PFSK-1 (cell line): ENCODE data around the gene AP2A2.

Experiments used
- FOXP2 ChIP-seq: optimal IDR thresholded peaks from 2 replicates; pipeline ENCODE3; 2011; ENCODE audit warnings: borderline replicate concordance, control low read depth, inconsistent platforms; ENCODE audit not compliant: insufficient read depth; ENCODE audit errors: extremely low read length, extremely low read depth
- POLR2AphosphoS5 ChIP-seq: IDR thresholded peaks from 2 replicates; pipeline ENCODE4 v1.6.1; 2012; ENCODE audit warnings: low read depth, mild to moderate bottlenecking, control low read depth, low read length, moderate library complexity
- SIN3A ChIP-seq: IDR thresholded peaks from 2 replicates; pipeline ENCODE4 v1.6.1; 2012; ENCODE audit warnings: mild to moderate bottlenecking, low read length, moderate library complexity, borderline replicate concordance; ENCODE audit not compliant: insufficient read depth
- TAF1 ChIP-seq: IDR thresholded peaks from 2 replicates; pipeline ENCODE4 v1.6.1; 2012; ENCODE audit warnings: low read length, control low read depth, borderline replicate concordance; ENCODE audit not compliant: insufficient read depth
- TF ChIP-seq, protein P1 (sequence below), 2 experiments: IDR thresholded peaks; 2 replicates each; pipeline versions ENCODE4 v1.6.1 to v1.8.0; 2011 to 2012; ENCODE audit warnings: low read depth in 2 of 2, low read length in 2 of 2, control low read depth in 1 of 2, inconsistent platforms in 1 of 2, mild to moderate bottlenecking in 1 of 2, moderate library complexity in 1 of 2; ENCODE audit not compliant: insufficient read depth in 1 of 2

AP2A2 gene

DNA sequence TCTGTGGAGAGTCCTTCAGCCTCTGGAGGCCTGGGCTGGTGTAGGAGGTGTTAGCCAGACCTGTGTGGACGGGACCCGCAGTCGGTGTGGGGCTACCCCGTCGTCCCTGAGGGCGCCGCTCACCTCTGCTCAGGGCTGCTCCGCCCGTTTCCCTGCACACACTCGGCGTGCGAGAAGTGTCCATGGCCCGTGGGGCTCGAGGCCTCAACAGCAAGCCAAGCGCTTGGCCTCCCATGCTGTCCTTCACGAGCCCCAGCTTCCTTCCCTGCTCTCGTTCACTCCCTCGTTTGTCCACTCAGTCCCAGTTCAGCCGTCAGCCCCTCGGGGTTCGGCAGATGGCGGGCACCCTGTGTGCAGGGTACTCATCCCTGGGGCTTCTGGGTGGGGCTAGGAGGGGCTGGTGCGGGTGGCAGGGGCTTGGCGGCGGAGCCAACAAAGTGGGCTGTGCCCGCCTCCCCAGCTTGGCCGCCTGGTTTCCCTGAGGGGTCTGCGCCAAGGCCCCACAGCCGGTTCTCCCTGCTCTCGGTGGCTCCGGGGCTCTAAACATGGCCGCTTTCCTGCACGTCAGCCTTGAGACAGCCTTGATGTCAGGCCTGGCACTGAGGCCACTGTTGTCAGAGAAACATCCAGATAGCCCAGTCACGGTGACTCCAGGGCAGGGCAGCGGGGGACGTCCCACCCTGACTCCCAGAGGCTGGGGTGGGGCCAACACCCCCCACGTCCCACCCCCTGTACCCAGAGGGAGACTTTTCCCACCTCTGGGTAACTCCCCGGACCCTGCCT lies 107.5 kb downstream of the AP2A2 start:
- TF ChIP-seq, protein P1, sequence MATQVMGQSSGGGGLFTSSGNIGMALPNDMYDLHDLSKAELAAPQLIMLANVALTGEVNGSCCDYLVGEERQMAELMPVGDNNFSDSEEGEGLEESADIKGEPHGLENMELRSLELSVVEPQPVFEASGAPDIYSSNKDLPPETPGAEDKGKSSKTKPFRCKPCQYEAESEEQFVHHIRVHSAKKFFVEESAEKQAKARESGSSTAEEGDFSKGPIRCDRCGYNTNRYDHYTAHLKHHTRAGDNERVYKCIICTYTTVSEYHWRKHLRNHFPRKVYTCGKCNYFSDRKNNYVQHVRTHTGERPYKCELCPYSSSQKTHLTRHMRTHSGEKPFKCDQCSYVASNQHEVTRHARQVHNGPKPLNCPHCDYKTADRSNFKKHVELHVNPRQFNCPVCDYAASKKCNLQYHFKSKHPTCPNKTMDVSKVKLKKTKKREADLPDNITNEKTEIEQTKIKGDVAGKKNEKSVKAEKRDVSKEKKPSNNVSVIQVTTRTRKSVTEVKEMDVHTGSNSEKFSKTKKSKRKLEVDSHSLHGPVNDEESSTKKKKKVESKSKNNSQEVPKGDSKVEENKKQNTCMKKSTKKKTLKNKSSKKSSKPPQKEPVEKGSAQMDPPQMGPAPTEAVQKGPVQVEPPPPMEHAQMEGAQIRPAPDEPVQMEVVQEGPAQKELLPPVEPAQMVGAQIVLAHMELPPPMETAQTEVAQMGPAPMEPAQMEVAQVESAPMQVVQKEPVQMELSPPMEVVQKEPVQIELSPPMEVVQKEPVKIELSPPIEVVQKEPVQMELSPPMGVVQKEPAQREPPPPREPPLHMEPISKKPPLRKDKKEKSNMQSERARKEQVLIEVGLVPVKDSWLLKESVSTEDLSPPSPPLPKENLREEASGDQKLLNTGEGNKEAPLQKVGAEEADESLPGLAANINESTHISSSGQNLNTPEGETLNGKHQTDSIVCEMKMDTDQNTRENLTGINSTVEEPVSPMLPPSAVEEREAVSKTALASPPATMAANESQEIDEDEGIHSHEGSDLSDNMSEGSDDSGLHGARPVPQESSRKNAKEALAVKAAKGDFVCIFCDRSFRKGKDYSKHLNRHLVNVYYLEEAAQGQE (IDR thresholded peaks at IDR 0.05; ENCODE audit: insufficient read depth in 1 of 2, low read depth in 2 of 2, low read length in 2 of 2): no peak
- TF ChIP-seq SIN3A: no peak
- TF ChIP-seq POLR2AphosphoS5: no peak
- no peak for TF ChIP-seq TAF1
- no peak for TF ChIP-seq FOXP2

DNA sequence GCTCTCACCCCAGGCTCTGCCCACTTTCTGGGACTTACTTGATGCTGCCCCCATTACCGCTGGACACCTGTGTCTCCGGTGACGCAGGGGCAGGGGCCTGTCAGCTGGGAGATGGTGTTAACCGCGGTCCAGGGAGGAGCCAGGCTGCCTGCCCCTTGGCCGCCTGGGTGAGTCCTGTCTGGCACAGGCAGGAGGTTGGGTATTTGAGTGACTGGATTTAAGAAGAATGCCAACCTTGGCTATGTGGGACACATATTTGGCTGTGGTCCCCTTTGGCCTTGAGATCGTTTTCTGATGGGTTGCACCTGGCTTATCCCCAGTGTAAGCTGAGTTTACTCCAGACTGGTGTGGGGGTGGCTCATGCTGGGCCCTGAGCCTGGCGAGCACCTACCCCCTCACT lies 108.3 kb downstream of the AP2A2 start:
- TF ChIP-seq, protein P1 (IDR thresholded peaks at IDR 0.05; ENCODE audit: insufficient read depth in 1 of 2, low read depth in 2 of 2, low read length in 2 of 2): no peak
- TF ChIP-seq POLR2AphosphoS5: no peak
- no peak for TF ChIP-seq FOXP2
- TF ChIP-seq SIN3A: no peak
- no peak for TF ChIP-seq TAF1

DNA sequence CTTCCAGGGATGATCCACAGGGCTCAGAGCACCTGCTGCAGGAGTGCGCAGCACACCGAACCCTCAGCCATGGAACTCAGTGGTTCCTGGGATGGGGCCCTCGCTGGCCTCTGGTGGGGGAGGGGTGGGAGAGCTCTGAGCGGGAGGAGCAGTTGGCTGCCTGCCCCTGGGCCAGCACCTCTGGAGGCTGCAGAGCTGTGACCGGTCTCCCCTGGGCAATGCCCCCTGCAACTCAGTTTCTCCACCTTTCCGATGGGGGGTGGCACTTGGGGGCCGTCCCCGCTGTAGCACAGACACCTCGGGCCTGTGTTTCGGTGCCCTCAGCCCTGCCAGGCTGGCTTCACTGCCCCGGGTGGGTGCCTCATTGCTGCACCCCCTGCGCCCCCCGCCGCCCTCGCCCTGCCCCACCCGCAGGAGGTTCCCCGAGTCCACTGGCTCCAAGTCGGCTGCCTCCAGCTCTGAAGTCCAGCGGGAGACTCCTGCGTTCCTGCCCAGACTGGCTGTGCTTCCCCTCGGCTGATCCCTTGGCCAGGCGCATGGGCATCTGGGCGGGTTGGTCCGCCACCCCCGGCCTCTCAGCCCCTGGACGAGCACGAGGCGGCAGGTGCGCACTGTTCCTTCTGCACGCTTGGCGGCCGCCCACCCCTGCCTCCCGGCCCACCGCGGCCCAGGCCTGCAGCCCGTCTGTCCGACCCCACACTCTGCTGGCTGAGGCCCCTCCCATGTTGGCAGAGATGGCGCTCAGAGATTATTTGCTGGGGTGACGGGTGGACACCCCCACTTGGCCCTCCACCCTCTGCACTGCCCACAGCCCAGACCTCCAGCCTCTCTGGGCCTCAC lies 109.0 kb downstream of the AP2A2 start:
- TF ChIP-seq SIN3A: no peak
- TF ChIP-seq TAF1: no peak
- TF ChIP-seq, protein P1 (IDR thresholded peaks at IDR 0.05; ENCODE audit: insufficient read depth in 1 of 2, low read depth in 2 of 2, low read length in 2 of 2): no peak
- TF ChIP-seq POLR2AphosphoS5: no peak
- no peak for TF ChIP-seq FOXP2

DNA sequence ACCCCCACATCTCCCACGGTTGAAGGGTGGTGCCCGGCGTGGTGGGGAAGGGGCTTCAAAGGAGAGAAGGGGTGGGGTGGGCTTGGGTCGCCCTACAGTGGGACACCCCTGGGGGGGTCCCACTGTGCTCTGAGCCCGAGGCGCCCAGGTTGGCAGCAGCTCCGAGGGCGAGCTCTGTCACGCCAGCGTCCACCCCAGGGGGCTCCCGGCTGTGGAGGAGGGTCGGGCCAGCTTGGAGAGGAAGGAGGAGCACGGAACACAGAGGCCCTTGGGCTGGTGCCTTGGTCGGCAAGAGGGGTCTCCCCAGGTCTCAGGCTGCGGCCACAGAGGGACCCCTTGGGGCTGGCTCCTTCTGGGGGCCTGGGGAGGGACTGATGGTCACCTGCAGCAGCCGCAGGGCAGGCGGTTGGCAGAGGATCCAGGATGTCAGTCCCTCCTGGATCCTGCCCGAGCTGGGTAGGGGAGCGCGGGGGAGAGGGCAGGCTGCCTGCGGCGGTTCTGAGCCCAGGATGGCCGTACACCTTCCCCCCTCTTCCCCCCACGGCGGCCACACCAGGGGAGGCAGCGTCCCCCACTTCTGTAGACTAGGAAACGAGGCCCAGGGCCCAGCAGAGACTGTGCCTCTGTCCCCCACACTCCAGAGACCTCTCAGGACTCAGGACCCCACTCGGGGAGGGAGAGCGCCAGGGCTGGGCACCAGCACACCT lies 110.1 kb downstream of the AP2A2 start:
- no peak for TF ChIP-seq FOXP2
- TF ChIP-seq SIN3A: no peak
- no peak for TF ChIP-seq POLR2AphosphoS5
- TF ChIP-seq, protein P1 (IDR thresholded peaks at IDR 0.05; ENCODE audit: insufficient read depth in 1 of 2, low read depth in 2 of 2, low read length in 2 of 2): no peak
- TF ChIP-seq TAF1: no peak
